HepG2 (cell line): Measurements from ENCODE around the gene PLIN4.

Experiments
- KDM5B ChIP-seq: sonication (generic); formaldehyde crosslinking; IDR thresholded peaks from 2 replicates; pipeline ENCODE4 v1.4.0; 2020; ENCODE audit warnings: missing genetic modification reagents, mild to moderate bottlenecking, borderline replicate concordance
- SMAD1 ChIP-seq: sonication (generic); formaldehyde crosslinking; IDR thresholded peaks from 2 replicates; pipeline ENCODE4 v1.4.0; 2020; ENCODE audit warnings: missing genetic modification reagents, low read depth, mild to moderate bottlenecking, borderline replicate concordance

- no peak for TF ChIP-seq SMAD1
- TF ChIP-seq KDM5B = no peak
Observed at GRCh38 chr19:4510435-4511255, 7.6 kb downstream of the PLIN4 start.
